Measurements from ENCODE around the gene SELENOO.
"Not testable (repeated sequence)": the region's sequence is repeated elsewhere in the genome, so short reads cannot be mapped to it uniquely, and the experiment has no call there.

SELENOO gene, protein sequence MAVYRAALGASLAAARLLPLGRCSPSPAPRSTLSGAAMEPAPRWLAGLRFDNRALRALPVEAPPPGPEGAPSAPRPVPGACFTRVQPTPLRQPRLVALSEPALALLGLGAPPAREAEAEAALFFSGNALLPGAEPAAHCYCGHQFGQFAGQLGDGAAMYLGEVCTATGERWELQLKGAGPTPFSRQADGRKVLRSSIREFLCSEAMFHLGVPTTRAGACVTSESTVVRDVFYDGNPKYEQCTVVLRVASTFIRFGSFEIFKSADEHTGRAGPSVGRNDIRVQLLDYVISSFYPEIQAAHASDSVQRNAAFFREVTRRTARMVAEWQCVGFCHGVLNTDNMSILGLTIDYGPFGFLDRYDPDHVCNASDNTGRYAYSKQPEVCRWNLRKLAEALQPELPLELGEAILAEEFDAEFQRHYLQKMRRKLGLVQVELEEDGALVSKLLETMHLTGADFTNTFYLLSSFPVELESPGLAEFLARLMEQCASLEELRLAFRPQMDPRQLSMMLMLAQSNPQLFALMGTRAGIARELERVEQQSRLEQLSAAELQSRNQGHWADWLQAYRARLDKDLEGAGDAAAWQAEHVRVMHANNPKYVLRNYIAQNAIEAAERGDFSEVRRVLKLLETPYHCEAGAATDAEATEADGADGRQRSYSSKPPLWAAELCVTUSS

DNA sequence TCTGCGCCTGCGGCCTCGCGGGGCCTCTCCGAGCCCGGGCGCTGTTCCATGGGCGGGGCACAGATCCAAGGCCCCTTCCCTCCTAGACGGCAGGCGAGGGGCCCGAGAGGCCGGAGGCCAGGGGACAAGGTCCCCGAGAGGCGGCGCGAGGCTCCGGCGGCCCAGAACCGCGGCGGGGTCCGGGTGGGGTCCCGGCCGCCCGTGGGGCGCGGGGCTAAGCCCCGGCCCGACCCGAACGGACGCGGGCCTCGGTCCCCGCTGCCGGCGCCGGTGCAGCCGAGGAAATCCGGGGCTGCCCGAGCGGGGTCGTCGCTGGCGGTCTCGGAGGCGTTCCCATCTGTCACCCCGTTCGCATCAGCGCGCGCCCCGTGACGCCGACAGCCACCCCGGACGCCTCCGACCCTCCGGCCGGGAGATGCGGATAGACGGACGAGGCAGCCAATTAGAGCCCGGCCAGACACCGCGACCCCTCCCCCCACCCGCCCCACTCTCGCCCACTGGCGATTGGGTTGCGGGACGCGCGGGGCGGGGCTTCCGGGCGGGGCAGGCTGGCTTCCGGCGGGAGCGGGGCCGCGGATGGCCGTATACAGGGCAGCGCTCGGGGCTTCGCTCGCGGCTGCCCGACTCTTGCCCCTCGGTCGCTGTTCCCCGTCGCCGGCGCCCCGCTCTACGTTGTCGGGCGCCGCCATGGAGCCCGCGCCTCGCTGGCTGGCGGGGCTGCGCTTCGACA lies at the start of gene SELENOO:
Gene SELENOO (plus strand): TSS at position 551 of the 730 bp plus-strand sequence. CDS start 26 bp downstream, at position 577.
- peak; percentile 82 to 87 for DNase-seq (ENCODE audit: low read depth in 1 of 2, low spot score in 1 of 2)

DNA sequence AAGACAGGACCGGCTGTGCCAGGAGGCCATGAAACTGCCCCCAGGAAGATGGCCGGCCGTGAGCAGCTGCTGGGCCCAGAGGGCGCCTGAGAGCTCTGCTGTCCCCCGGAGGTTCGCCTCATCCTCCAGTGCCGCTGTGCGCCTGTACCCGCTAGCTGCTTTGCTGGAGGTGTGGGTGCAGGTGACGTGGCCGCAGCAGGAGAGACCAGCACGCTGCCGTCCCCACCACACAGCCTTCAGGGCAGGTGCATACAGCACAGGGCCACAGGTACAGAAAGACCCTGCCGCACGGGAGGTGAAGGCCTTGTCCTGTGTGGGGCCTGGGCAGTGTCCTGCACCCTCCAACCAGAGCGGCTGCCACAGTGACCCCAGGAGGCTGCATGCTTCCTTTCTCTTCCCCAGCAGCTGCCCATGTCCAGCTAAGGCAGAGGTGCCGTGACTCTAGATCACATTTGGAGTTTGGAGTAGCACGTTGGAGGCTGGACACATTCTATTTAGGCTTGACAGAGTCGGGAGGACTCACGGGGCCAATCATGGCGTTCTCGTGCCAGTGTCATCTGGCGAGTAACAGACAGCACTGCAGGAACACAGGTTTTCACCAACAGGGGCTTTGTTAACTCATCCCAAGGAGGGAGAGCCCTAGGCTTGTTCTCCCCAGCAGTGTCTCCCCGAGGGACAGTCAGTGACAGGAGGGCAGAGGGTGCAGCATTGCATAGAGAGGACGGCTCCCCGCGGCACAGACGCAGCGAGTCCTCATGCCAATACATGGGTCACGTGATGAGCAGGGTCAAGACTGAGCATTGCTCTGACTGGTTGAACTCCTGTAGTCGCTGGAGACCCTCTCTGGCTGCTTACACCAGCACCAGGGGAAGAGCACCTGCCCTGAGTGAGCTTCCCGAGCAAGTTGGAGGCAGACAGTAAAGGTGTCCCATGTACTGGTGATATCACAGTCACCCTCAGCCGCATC lies 49.0 kb upstream of the SELENOO start:
- no peak for DNase-seq (ENCODE audit: low read depth in 1 of 2, low spot score in 1 of 2)

DNA sequence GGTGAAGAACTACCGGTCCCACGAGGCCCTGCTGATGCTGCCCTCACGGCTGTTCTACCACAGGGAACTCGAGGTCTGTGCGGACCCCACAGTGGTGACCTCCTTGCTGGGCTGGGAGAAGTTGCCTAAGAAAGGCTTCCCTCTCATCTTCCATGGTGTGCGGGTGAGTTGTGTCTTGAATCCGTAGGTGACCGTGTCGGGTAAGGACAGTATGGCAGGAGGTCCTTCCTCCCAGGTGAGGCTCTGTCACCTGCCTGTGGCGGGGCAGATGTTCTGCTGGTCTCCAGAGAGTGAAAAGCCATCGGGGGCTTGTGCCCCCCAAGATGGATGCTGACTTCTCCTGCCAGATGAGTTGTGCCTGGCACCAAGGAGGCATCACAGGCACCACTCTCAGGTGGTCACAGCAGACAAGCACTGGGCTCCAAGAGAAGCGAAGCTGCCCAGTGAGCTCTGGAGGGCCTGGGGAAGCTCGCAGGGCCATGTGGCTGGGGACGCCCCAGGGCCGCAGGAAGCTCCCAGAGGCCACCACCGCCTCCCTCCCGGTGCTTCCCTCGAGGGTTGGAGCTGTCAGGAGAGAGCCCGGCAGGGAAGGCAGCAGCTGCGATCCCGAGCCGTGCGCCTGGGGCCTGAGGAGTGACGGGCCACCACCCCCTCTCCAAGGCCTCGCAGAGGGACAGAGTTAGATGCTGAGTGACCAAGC lies 47.6 kb upstream of the SELENOO start:
- no peak for DNase-seq (ENCODE audit: low read depth in 1 of 2, low spot score in 1 of 2)

DNA sequence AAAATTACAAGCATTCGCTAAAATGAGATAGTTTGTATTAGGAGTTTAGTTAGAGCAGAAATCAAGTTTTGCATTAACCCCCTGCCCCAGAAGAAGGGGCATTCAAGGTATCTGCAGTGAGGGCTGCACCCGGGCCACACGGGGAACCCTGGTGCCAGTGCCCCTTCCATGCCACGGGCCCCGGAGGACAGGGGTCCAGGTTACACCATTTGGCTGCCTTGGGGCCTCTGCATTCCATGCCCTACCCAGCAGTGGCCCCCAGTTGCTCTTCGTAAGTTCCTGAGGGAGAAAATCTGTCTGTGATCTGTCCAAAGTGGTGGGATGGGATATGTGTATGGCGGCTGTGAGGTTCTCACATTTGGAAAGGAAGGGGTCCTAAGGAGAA lies 47.1 kb upstream of the SELENOO start:
- DNase-seq (ENCODE audit: low read depth in 1 of 2, low spot score in 1 of 2) = no peak

DNA sequence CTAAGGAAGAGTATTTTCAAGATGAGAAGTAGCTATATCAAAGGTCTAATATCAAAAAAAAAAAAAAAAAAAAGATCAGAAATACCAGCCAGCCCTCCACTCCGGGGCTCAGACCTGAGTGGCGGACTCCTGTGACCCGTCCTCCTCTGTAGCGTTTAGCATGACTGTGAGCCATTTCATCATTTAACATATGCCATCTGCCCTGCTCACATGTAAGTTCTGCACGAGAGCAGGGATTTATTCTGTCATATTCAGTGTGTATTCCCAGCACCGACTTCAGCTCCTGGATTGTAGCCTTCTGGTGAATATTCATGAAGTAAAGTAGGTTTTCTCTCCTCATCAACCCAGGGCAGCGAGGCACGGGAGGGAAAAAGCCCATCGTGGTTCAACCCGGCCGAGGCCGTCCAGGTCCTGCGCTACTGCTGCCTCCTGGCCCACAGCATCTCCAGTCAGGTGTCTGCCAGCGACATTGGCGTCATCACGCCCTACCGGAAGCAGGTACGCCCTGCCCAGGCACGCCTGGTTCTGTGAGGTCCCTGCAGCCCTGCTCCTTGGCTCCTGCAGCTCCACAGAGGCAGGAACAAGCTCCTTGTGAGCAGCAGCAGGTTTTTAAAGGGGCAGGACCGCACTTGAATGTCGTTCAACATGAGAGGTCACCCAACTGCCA lies 43.0 kb upstream of the SELENOO start:
- DNase-seq (ENCODE audit: low read depth in 1 of 2, low spot score in 1 of 2) = no peak

DNA sequence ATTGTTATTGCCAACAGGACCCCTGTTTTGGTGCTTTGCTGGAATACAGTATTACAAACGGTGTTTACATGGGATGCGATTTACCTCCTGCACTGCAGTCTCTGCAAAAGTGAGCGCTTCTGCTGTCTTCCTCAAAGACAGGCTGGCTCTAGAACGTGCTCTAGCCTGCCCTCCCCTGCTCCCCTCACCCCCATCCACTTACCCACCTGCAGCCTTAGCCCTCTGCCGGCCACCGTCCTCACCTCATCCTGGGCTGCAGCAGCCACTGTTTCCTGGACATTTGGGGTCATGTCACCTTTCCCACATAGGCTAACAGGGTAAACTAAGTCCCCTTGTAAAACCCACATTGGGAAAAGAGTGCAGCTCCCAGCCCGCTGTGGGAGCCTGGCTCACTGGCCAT lies 39.9 kb upstream of the SELENOO start:
- no peak for DNase-seq (ENCODE audit: low read depth in 1 of 2, low spot score in 1 of 2)

DNA sequence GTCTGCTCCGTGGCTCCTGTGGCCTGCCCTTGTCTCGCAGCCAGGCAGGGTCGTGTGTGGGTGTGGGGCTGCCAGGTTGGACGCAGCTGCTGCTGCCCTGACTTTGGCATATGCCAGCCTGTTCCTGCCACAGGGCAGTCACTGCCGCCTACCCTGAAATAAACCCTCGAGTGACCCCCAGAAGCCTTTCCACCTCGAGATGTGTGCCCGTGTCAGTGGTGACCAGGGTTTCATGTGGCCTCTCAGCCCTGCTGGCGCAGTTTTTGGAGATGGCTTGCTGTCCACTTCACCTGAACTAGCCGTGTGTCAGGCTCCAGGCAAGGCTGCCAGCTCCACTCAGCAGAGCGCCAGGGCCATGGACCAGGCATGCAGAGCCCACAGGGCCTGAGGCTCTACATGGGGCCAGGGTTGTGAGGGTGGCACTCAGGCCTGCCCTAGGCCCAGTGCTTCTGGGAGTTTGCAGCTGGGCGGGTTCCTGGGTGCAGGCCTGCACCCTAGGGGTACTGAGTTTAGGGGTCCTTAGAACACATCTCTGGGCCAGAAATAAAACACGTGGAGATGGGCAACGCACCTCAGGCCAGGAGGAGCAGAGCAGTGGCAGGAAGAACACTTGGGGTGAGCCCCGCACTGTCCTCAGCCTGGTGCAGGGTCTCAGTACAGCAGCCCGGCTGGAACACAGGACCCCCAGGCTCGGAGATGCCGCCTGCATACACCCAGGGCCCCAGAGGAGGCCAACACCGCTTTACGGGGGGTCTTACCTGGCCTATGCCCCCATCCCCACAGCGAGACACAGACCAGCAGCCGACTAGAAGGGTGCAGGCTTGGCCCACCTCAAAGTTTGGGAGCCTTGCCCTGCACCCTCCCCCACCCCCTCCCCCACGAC lies 39.1 kb upstream of the SELENOO start:
- DNase-seq (ENCODE audit: low read depth in 1 of 2, low spot score in 1 of 2) = no peak

DNA sequence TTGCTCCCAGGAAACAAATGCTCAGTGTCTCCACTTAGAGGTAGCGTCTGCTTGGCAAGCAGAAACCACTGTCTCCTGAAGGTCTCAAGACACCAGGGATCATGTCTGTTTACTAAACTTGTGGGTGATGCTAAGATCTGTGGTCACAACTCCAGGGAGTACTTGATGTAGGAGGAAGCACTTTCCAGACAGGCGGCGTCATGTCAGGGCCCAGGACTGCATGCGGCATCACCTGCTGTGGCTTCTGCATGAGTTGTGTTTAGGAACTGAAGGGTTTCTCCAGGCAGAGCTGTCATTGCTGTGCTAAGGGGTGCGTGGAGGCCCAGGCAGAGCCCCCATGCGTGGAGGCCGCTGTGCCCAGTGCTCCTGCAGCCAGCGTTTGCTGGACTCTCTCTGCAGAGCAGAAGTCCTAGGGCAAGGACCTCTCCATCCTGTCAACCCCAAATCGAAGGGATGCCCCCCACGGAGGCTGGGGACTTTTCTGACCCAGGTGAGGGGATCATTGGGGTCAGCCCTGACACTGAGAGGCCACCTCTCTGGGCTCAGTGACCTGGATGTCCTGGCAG lies 38.3 kb upstream of the SELENOO start:
- DNase-seq (ENCODE audit: low read depth in 1 of 2, low spot score in 1 of 2) = no peak

DNA sequence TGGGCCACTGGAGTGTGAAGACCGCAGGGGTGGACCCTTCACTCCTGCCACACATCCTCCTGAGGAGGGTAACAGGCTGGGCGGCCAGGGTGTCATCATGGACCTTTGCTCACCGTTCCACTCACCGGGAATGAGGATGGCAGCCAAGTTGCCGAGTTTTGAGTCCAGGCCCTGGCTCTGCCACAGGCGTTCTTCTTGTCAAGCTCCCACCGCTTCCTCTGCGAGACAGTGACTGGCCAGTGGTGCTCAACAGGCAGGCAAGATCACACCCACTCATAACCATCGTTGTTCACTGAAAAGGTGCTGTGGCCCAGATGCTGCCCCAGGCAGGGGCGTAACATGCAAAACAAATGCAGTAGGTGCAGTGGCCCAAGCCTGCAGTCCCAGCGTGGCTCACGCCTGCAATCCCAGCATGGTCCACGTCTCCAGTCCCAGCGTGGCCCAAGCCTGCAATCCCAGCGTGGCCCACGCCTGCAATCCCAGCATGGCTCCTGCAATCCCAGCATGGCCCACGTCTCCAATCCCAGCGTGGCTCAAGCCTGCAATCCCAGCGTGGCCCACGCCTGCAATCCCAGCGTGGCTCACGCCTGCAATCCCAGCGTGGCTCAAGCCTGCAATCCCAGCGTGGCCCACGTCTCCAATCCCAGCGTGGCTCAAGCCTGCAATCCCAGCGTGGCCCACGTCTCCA lies 35.2 kb upstream of the SELENOO start:
- DNase-seq (ENCODE audit: low read depth in 1 of 2, low spot score in 1 of 2) = no peak

DNA sequence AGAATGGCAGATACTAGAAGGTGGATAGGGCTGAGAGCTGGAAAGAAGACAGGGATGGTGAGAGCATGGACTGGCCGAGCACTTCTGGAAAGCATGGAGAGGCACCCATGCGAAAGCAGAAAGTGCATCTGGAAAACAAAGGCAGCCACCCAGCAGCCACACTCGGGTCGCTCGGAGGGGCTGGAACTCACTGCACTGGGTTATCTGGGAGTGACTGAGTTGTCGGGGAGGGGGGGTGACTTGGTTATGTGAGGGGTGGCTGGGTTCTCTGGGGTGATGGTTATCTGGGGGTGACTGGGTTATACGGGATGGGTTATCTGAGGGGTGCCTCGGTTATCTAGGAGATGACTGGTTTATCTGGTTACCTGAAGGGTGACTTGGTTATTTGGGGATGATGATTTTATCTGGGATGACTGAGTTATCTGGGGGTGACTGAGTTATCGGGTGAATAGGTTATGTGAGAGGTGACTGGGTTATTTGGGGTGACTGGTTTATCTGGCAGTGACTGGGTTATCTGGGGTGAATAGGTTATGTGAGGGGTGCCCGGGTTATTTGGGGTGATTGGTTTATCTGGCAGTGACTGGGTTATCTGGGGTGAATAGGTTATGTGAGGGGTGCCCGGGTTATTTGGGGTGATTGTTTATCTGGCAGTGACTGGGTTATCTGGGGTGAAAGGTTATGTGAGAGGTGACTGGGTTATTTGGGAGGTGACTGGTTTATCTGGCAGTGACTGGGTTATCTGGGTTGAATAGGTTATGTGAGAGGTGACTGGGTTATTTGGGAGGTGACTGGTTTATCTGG lies 32.9 kb upstream of the SELENOO start:
- DNase-seq (ENCODE audit: low read depth in 1 of 2, low spot score in 1 of 2) = no peak

DNA sequence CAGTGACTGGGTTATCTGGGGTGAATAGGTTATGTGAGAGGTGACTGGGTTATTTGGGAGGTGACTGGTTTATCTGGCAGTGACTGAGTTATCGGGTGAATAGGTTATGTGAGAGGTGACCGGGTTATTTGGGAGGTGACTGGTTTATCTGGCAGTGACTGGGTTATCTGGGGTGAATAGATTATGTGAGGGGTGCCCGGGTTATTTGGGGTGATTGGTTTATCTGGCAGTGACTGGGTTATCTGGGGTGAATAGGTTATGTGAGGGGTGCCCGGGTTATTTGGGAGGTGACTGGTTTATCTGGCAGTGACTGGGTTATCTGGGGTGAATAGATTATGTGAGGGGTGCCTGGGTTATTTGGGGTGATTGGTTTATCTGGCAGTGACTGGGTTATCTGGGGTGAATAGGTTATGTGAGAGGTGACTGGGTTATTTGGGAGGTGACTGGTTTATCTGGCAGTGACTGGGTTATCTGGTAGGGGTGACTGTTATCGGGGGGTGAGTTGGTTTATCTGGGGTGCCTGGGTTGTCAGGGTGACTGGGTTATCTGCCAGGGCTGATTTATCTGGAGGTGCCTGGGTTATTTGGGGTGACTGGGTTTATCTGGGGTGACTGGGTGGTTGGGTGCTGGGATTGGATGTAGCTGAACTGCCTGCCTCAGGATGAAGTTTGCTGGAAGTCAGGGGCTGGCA lies 32.2 kb upstream of the SELENOO start:
- DNase-seq (ENCODE audit: low read depth in 1 of 2, low spot score in 1 of 2) = not testable (repeated sequence)

DNA sequence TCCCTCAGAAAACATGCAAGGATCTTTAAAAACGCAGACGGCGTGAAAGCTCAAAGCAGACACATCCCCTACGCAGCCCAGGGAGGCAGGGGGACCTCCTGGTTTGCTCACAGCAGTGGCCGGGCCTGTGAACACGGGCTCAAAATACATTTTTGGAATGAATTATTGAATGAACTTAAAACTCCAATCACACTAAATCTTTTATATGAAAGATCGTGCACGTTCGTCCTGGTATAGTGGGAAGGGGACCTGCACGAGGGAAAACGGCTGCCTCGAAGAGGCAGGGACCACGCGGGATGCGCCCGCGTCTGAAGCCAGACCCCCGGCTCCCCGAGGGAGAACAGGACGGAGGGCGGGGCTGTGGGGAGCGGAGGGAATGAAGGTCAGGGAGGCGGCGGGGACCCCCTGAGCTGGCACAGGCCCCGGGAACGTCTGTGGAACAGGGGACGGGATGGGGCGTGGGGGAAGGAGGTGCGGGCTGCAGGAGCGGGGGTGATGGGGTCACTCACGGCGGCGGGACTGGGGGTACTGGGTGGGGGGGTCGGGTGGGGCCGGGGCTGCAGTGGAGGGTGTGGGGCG lies 31.5 kb upstream of the SELENOO start:
- no peak for DNase-seq (ENCODE audit: low read depth in 1 of 2, low spot score in 1 of 2)

DNA sequence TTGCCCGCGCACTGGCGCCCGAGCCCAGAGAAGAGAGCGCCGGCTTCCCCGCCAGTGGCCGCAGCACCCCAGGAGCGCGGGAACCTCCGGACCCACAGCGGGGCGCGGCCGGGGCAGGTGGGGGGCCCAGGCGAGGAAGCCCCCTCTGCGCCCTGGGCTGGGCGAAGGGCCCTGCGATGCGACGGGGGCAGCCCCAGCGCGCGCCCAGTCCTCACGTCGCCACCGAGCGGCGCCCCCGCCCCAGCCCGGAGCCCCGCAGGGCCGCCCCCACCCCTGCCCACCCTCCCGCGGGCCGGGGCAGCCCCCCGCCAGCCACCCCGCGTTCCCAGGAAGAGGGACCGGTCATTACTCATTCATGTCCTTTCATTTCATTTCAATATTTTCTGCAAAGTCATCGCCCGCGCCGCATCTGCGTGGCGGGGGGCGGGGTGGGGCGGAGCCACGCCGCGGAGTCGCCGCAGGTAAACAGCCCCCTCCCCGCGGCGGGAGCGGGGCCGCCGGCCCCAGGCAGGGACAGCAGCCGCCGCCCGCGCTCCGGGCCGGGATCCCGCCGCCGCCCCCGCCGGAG lies 31.0 kb upstream of the SELENOO start:
- DNase-seq (ENCODE audit: low read depth in 1 of 2, low spot score in 1 of 2) = peak in 1 of 2 donors; percentile 47

DNA sequence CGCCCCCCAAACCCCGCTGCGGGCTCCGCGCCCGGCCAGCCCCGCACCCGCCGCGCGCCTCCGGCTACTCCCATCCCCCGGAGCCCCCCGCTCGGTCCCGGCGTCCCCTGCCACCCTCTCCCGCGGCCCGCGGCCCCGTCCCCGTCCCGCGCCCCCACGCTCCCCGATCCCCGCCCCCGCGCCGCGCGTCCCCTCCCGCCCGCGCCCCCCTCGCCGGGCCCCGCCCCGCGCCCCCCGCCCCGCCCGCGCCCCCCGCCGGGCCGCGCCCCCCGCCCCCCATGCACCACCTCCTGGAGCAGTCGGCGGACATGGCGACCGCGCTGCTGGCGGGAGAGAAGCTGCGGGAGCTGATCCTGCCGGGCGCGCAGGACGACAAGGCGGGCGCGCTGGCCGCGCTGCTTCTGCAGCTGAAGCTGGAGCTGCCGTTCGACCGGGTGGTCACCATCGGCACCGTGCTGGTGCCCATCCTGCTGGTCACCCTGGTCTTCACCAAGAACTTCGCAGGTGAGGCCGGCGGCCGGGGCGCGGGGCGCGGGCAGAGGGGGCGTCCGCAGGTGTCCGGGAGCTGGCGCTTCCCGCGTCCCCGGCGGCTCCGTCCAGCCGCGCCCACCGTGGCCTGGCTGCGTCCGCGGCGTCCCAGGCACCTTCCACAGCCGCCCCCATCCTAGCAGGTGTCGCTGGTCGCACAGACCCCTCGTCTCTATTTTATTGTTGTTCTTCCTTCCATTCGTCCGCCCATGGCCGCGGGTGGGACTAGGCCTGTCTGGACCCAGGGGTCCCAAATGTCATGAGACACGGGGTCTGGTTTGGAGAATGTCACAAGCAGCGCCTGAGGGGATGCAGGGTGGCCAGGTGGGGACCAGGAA lies 30.1 kb upstream of the SELENOO start, which contains the start of gene PANX2:
Gene PANX2 (plus strand): TSS at position 279 of the 866 bp plus-strand sequence. CDS start 0 bp downstream, at position 279.
- DNase-seq (ENCODE audit: low read depth in 1 of 2, low spot score in 1 of 2) = no peak
